ENCODE measurements around the gene NR1D1. TPM values are rescaled to one million over a fixed set of nuclear protein-coding genes. Genes with fewer than 3 reads are reported as not detected.

The NR1D1 gene
- total and polyA plus RNA-seq, 2 of the 13 experiments (the other 11 are each of a cell fraction or from before 2014, with no cell fraction given) = 2.1 to 2.7 TPM

DNA sequence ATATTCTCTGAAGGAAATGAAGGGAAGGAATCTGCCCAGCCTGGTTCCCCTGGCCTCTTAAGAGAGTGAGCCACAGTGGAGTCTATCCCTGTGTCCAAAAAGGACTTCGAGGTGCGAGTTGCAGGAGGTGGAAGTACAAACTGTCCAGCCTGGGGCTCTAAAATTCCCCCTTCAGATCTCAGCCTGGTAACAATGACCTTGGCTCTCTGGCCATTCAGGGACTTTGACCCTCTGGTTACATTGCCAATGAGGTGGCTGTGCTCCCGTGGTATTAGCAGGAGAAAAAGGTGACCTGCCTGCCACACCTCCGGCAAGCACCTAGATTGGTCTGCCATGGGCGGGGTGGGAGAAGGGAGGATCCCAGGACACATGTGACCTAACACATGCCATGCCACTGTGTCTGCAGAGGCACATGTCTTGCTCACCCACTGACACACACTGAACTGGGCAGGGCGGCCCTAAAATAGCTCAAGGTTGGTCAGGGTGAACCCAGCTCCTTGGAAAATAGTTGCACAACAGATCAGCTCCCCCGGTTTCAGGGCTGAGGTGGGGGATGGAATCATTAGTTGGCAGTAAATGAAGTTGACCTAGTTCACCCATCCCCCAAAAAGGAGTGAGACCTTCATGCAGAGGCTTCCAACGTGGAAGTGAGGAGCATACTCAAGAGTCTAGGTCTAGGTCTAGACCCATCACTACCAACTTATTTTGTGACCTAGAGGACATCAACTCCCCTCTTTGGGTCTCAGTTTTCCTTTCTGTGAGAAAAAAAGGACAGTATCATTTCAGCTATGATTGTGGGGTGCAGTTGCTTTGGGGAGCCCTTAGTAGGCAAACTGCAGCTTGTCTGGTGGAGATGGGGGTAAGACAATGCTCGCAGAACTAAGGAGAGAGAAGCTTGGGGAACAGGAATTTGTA is 2.2 kb downstream of the NR1D1 start (continued):
- TF ChIP-seq, protein P1, sequence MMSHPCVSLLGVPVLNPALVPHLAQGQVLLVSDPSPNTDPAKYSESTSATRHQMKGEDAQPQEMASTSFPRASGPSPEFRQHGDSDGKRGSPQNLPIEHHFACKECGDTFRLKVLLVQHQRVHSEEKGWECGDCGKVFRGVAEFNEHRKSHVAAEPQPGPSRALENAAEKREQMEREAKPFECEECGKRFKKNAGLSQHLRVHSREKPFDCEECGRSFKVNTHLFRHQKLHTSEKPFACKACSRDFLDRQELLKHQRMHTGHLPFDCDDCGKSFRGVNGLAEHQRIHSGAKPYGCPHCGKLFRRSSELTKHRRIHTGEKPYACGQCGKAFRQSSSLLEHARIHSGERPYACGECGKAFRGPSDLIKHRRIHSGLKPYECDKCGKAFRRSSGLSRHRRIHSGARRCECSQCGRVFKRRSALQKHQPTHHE (CRISPR knock-in tag; IDR thresholded peaks at IDR 0.05; ENCODE audit: borderline replicate concordance) = peak; percentile 91
- TF ChIP-seq, protein P2, sequence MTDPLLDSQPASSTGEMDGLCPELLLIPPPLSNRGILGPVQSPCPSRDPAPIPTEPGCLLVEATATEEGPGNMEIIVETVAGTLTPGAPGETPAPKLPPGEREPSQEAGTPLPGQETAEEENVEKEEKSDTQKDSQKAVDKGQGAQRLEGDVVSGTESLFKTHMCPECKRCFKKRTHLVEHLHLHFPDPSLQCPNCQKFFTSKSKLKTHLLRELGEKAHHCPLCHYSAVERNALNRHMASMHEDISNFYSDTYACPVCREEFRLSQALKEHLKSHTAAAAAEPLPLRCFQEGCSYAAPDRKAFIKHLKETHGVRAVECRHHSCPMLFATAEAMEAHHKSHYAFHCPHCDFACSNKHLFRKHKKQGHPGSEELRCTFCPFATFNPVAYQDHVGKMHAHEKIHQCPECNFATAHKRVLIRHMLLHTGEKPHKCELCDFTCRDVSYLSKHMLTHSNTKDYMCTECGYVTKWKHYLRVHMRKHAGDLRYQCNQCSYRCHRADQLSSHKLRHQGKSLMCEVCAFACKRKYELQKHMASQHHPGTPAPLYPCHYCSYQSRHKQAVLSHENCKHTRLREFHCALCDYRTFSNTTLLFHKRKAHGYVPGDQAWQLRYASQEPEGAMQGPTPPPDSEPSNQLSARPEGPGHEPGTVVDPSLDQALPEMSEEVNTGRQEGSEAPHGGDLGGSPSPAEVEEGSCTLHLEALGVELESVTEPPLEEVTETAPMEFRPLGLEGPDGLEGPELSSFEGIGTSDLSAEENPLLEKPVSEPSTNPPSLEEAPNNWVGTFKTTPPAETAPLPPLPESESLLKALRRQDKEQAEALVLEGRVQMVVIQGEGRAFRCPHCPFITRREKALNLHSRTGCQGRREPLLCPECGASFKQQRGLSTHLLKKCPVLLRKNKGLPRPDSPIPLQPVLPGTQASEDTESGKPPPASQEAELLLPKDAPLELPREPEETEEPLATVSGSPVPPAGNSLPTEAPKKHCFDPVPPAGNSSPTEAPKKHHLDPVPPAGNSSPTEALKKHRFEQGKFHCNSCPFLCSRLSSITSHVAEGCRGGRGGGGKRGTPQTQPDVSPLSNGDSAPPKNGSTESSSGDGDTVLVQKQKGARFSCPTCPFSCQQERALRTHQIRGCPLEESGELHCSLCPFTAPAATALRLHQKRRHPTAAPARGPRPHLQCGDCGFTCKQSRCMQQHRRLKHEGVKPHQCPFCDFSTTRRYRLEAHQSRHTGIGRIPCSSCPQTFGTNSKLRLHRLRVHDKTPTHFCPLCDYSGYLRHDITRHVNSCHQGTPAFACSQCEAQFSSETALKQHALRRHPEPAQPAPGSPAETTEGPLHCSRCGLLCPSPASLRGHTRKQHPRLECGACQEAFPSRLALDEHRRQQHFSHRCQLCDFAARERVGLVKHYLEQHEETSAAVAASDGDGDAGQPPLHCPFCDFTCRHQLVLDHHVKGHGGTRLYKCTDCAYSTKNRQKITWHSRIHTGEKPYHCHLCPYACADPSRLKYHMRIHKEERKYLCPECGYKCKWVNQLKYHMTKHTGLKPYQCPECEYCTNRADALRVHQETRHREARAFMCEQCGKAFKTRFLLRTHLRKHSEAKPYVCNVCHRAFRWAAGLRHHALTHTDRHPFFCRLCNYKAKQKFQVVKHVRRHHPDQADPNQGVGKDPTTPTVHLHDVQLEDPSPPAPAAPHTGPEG (CRISPR knock-in tag; IDR thresholded peaks at IDR 0.05) = peak; percentile 74
- TF ChIP-seq, protein P3, sequence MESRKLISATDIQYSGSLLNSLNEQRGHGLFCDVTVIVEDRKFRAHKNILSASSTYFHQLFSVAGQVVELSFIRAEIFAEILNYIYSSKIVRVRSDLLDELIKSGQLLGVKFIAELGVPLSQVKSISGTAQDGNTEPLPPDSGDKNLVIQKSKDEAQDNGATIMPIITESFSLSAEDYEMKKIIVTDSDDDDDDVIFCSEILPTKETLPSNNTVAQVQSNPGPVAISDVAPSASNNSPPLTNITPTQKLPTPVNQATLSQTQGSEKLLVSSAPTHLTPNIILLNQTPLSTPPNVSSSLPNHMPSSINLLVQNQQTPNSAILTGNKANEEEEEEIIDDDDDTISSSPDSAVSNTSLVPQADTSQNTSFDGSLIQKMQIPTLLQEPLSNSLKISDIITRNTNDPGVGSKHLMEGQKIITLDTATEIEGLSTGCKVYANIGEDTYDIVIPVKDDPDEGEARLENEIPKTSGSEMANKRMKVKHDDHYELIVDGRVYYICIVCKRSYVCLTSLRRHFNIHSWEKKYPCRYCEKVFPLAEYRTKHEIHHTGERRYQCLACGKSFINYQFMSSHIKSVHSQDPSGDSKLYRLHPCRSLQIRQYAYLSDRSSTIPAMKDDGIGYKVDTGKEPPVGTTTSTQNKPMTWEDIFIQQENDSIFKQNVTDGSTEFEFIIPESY (CRISPR knock-in tag; IDR thresholded peaks at IDR 0.05) = peak; percentile 71
- TF ChIP-seq ZNF564 (CRISPR knock-in tag; IDR thresholded peaks at IDR 0.05) (peak; percentile 12; the same call in 1 of the 2 replicates), ZBTB21 (CRISPR knock-in tag; IDR thresholded peaks at IDR 0.05) (no peak; the same call in 1 of the 2 replicates), HNRNPL (IDR thresholded peaks at IDR 0.05; ENCODE audit: low read depth, low read length) (0 out of 2 replicates have a peak, but pooled peaks have one; percentile 62), ZNF138 (CRISPR knock-in tag; IDR thresholded peaks at IDR 0.05; ENCODE audit: low read depth) (peak; percentile 19; the same call in 1 of the 2 replicates), HDAC1 (CRISPR knock-in tag; IDR thresholded peaks at IDR 0.05) (peak; percentile 80), SMARCE1 (IDR thresholded peaks at IDR 0.05; ENCODE audit: borderline replicate concordance) (no peak), SMAD1 (CRISPR knock-in tag; IDR thresholded peaks at IDR 0.05; ENCODE audit: borderline replicate concordance, low read depth) (0 out of 2 replicates have a peak, but pooled peaks have one; percentile 26)
- TF ChIP-seq, protein P4, sequence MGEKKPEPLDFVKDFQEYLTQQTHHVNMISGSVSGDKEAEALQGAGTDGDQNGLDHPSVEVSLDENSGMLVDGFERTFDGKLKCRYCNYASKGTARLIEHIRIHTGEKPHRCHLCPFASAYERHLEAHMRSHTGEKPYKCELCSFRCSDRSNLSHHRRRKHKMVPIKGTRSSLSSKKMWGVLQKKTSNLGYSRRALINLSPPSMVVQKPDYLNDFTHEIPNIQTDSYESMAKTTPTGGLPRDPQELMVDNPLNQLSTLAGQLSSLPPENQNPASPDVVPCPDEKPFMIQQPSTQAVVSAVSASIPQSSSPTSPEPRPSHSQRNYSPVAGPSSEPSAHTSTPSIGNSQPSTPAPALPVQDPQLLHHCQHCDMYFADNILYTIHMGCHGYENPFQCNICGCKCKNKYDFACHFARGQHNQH (CRISPR knock-in tag; IDR thresholded peaks at IDR 0.05) = 0 out of 2 replicates have a peak, but pooled peaks have one; percentile 41
- TF ChIP-seq, protein P5, sequence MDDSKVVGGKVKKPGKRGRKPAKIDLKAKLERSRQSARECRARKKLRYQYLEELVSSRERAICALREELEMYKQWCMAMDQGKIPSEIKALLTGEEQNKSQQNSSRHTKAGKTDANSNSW (CRISPR knock-in tag; IDR thresholded peaks at IDR 0.05; ENCODE audit: borderline replicate concordance) = 0 out of 2 replicates have a peak, but pooled peaks have one; percentile 79
- TF ChIP-seq, protein P6, sequence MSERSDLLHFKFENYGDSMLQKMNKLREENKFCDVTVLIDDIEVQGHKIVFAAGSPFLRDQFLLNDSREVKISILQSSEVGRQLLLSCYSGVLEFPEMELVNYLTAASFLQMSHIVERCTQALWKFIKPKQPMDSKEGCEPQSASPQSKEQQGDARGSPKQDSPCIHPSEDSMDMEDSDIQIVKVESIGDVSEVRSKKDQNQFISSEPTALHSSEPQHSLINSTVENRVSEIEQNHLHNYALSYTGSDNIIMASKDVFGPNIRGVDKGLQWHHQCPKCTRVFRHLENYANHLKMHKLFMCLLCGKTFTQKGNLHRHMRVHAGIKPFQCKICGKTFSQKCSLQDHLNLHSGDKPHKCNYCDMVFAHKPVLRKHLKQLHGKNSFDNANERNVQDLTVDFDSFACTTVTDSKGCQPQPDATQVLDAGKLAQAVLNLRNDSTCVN (CRISPR knock-in tag; IDR thresholded peaks at IDR 0.05; ENCODE audit: borderline replicate concordance) = peak; percentile 96
- TF ChIP-seq, protein P7, sequence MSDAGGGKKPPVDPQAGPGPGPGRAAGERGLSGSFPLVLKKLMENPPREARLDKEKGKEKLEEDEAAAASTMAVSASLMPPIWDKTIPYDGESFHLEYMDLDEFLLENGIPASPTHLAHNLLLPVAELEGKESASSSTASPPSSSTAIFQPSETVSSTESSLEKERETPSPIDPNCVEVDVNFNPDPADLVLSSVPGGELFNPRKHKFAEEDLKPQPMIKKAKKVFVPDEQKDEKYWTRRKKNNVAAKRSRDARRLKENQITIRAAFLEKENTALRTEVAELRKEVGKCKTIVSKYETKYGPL (CRISPR knock-in tag; IDR thresholded peaks at IDR 0.05) = peak; percentile 67; the same call in 1 of the 2 replicates
